Memory B cell (primary cell): ENCODE measurements around the gene GARRE1.

Experiments used
- ATAC-seq: fragments of 150-1000 bp; cut with Tn5 transposase; 2 replicates; pipeline ENCODE4 v1.10.0; 2021; ENCODE audit warnings: low read depth, mild to moderate bottlenecking, moderate library complexity
- DNase-seq, 2 donors: peaks; one replicate each; pipeline ENCODE4 v3.0.0; 2022; ENCODE audit warnings: low spot score in 2 of 2
- H3K27ac Mint-ChIP-seq: one replicate; pipeline ENCODE4 v1.8.0; 2022; ENCODE audit warnings: mild to moderate bottlenecking, moderate library complexity, mixed read lengths
- H3K27me3 Mint-ChIP-seq: one replicate; pipeline ENCODE4 v1.8.0; 2022; ENCODE audit warnings: mixed read lengths
- H3K36me3 Mint-ChIP-seq: one replicate; pipeline ENCODE4 v1.8.0; 2022; ENCODE audit warnings: mild to moderate bottlenecking, mixed read lengths
- H3K4me1 Mint-ChIP-seq: one replicate; pipeline ENCODE4 v1.8.0; 2022; ENCODE audit warnings: mixed read lengths
- H3K4me3 Mint-ChIP-seq: one replicate; pipeline ENCODE4 v1.8.0; 2022; ENCODE audit warnings: mild to moderate bottlenecking, moderate library complexity, mixed read lengths
- H3K9me3 Mint-ChIP-seq: one replicate; pipeline ENCODE4 v1.8.0; 2022; ENCODE audit warnings: mixed read lengths

GARRE1 gene

GRCh38 chr19:34259367-34260095, 5.2 kb downstream of the GARRE1 start:
- Mint-ChIP-seq H3K27me3 (no peaks in the 10 kb centered on the region), H3K4me3 (no peak overlapping the region), H3K36me3 (peaks cover 8% of the 10 kb centered on the region), H3K4me1 (peaks cover 31% of the 10 kb centered on the region), H3K27ac (peak overlapping the region; percentile 73), H3K9me3 (no peaks in the 10 kb centered on the region)
- ATAC-seq (peak; percentile 28), DNase-seq (no peak)

GRCh38 chr19:34260771-34261173, 6.4 kb downstream of the GARRE1 start:
- H3K36me3 Mint-ChIP-seq = peaks cover 13% of the 10 kb centered on the region
- no peak for ATAC-seq
- H3K27me3 Mint-ChIP-seq = no peaks in the 10 kb centered on the region
- no peaks in the 10 kb centered on the region for H3K9me3 Mint-ChIP-seq
- H3K4me1 Mint-ChIP-seq = peaks cover 36% of the 10 kb centered on the region
- no peak overlapping the region for H3K4me3 Mint-ChIP-seq
- H3K27ac Mint-ChIP-seq = no peak overlapping the region
- DNase-seq = no peak

- peak overlapping the region; percentile 5 for H3K27ac Mint-ChIP-seq
- H3K36me3 Mint-ChIP-seq = peaks cover 14% of the 10 kb centered on the region
- no peak for DNase-seq
- no peak for ATAC-seq
- H3K27me3 Mint-ChIP-seq = no peaks in the 10 kb centered on the region
- H3K4me1 Mint-ChIP-seq = peaks cover 38% of the 10 kb centered on the region
- H3K4me3 Mint-ChIP-seq = no peak overlapping the region
- no peaks in the 10 kb centered on the region for H3K9me3 Mint-ChIP-seq
Measured at GRCh38 chr19:34261334-34262109, 7.2 kb downstream of the GARRE1 start.

- peaks cover 17% of the 10 kb centered on the region for H3K36me3 Mint-ChIP-seq
- no peaks in the 10 kb centered on the region for H3K27me3 Mint-ChIP-seq
- no peaks in the 10 kb centered on the region for H3K9me3 Mint-ChIP-seq
- ATAC-seq (no peak), DNase-seq (no peak)
- no peak overlapping the region for H3K27ac Mint-ChIP-seq
- H3K4me1 Mint-ChIP-seq = peaks cover 38% of the 10 kb centered on the region
- H3K4me3 Mint-ChIP-seq = no peak overlapping the region
Measured at GRCh38 chr19:34263745-34264237, 9.4 kb downstream of the GARRE1 start.

- Mint-ChIP-seq H3K27ac (no peak overlapping the region), H3K4me3 (no peak overlapping the region), H3K4me1 (peaks cover 42% of the 10 kb centered on the region), H3K9me3 (no peaks in the 10 kb centered on the region), H3K27me3 (no peaks in the 10 kb centered on the region), H3K36me3 (peaks cover 12% of the 10 kb centered on the region)
- ATAC-seq (no peak), DNase-seq (no peak)
Measured at GRCh38 chr19:34265221-34265650, 10.9 kb downstream of the GARRE1 start.

- H3K9me3 Mint-ChIP-seq = no peaks in the 10 kb centered on the region
- ATAC-seq = no peak
- no peaks in the 10 kb centered on the region for H3K27me3 Mint-ChIP-seq
- DNase-seq = no peak
- peak overlapping the region; percentile 32 for H3K4me3 Mint-ChIP-seq
- peaks cover 9% of the 10 kb centered on the region for H3K36me3 Mint-ChIP-seq
- H3K27ac Mint-ChIP-seq = peak overlapping the region; percentile 97
- H3K4me1 Mint-ChIP-seq = peaks cover 52% of the 10 kb centered on the region
Measured at GRCh38 chr19:34269081-34269480, 14.7 kb downstream of the GARRE1 start.

GRCh38 chr19:34269489-34269888, 15.1 kb downstream of the GARRE1 start:
- H3K36me3 Mint-ChIP-seq = peaks cover 13% of the 10 kb centered on the region
- no peaks in the 10 kb centered on the region for H3K27me3 Mint-ChIP-seq
- no peaks in the 10 kb centered on the region for H3K9me3 Mint-ChIP-seq
- peak overlapping the region; percentile 97 for H3K27ac Mint-ChIP-seq
- DNase-seq = no peak
- peaks cover 55% of the 10 kb centered on the region for H3K4me1 Mint-ChIP-seq
- peak; percentile 20 for ATAC-seq
- peak overlapping the region; percentile 71 for H3K4me3 Mint-ChIP-seq

- peak overlapping the region; percentile 97 for H3K27ac Mint-ChIP-seq
- DNase-seq = peak; percentile 50 to 62
- H3K4me1 Mint-ChIP-seq = peaks cover 54% of the 10 kb centered on the region
- no peaks in the 10 kb centered on the region for H3K9me3 Mint-ChIP-seq
- H3K4me3 Mint-ChIP-seq = peak overlapping the region; percentile 71
- H3K27me3 Mint-ChIP-seq = no peaks in the 10 kb centered on the region
- H3K36me3 Mint-ChIP-seq = peaks cover 14% of the 10 kb centered on the region
- ATAC-seq = peak; percentile 94
Measured at GRCh38 chr19:34269968-34270621, 15.7 kb downstream of the GARRE1 start.

- Mint-ChIP-seq H3K4me1 (peaks cover 61% of the 10 kb centered on the region), H3K27me3 (no peaks in the 10 kb centered on the region), H3K27ac (peak overlapping the region; percentile 90), H3K9me3 (no peaks in the 10 kb centered on the region), H3K4me3 (peak overlapping the region; percentile 66), H3K36me3 (peaks cover 7% of the 10 kb centered on the region)
- DNase-seq = no peak
- ATAC-seq = no peak
Measured at GRCh38 chr19:34273121-34273520, 18.8 kb downstream of the GARRE1 start.

GRCh38 chr19:34274284-34274826, 20.0 kb downstream of the GARRE1 start:
- no peak for DNase-seq
- Mint-ChIP-seq H3K27me3 (no peaks in the 10 kb centered on the region), H3K4me1 (peaks cover 52% of the 10 kb centered on the region), H3K36me3 (peaks cover 10% of the 10 kb centered on the region), H3K27ac (peak overlapping the region; percentile 90), H3K4me3 (no peak overlapping the region), H3K9me3 (no peaks in the 10 kb centered on the region)
- ATAC-seq = no peak

- H3K9me3 Mint-ChIP-seq = no peaks in the 10 kb centered on the region
- H3K27me3 Mint-ChIP-seq = no peaks in the 10 kb centered on the region
- DNase-seq (no peak), ATAC-seq (no peak)
- H3K27ac Mint-ChIP-seq = peak overlapping the region; percentile 90
- H3K36me3 Mint-ChIP-seq = peaks cover 10% of the 10 kb centered on the region
- H3K4me1 Mint-ChIP-seq = peaks cover 47% of the 10 kb centered on the region
- no peak overlapping the region for H3K4me3 Mint-ChIP-seq
Measured at GRCh38 chr19:34274827-34275625, 20.7 kb downstream of the GARRE1 start.

GRCh38 chr19:34275705-34276104, 21.4 kb downstream of the GARRE1 start:
- Mint-ChIP-seq H3K9me3 (no peaks in the 10 kb centered on the region), H3K27ac (no peak overlapping the region), H3K4me3 (no peak overlapping the region), H3K4me1 (peaks cover 40% of the 10 kb centered on the region), H3K27me3 (no peaks in the 10 kb centered on the region), H3K36me3 (peaks cover 10% of the 10 kb centered on the region)
- DNase-seq = no peak
- no peak for ATAC-seq

- Mint-ChIP-seq H3K36me3 (peaks cover 11% of the 10 kb centered on the region), H3K4me1 (peaks cover 37% of the 10 kb centered on the region), H3K4me3 (peak overlapping the region; percentile 38), H3K27ac (peak overlapping the region; percentile 69), H3K27me3 (no peaks in the 10 kb centered on the region), H3K9me3 (no peaks in the 10 kb centered on the region)
- ATAC-seq (peak; percentile 56), DNase-seq (no peak)
Measured at GRCh38 chr19:34276614-34277013, 22.3 kb downstream of the GARRE1 start.
